Left ventricle myocardium inferior (tissue), 1 donor: Measurements from ENCODE around the gene HDLBP. TPM values are rescaled to one million over a fixed set of nuclear protein-coding genes. Genes with fewer than 3 reads are reported as not detected.

ENCODE experiments used
- DNase-seq: peaks from one replicate; pipeline ENCODE4 v3.0.0-alpha.2; 2020
- H3K27ac ChIP-seq: fragments of 200-600 bp; replicated peaks from 2 replicates; pipeline ENCODE4 v1.8.0; 2021
- H3K27me3 ChIP-seq: fragments of 200-600 bp; 2 replicates; pipeline ENCODE4 v1.8.0; 2021; ENCODE audit warnings: low read depth
- H3K36me3 ChIP-seq: fragments of 200-600 bp; 2 replicates; pipeline ENCODE4 v1.8.0; 2021
- H3K4me1 ChIP-seq: fragments of 200-600 bp; 2 replicates; pipeline ENCODE4 v1.8.0; 2021
- H3K4me3 ChIP-seq: fragments of 200-600 bp; 2 replicates; pipeline ENCODE4 v1.8.0; 2021; ENCODE audit warnings: mild to moderate bottlenecking, moderate library complexity
- H3K9me3 ChIP-seq: fragments of 200-600 bp; replicated peaks from 2 replicates; pipeline ENCODE4 v1.8.0; 2021
- CTCF ChIP-seq: fragments of 200-600 bp; IDR thresholded peaks from 2 replicates; pipeline ENCODE4 v1.8.0; 2021; ENCODE audit warnings: antibody characterized with exemption, mild to moderate bottlenecking, borderline replicate concordance
- intact Hi-C: fragments of 100-400 bp; cut with micrococcal nuclease; formaldehyde crosslinking; loops from one replicate; pipeline ENCODE4 v1.11.0; 2022
- total RNA-seq: library from RNA; stranded (reverse); fragmentation: NEBNext Ultra II Directional; extraction: Animal tissue kit (Norgen Biotek cat#: 25700); gene quantifications from one replicate; pipeline ENCODE4 v1.2.1, GENCODE V29; 2021
- donor health status: DM: no; HTN: yes; CAD: no; lungs with severe emphysema.

Gene HDLBP
- total RNA-seq, 1 donor from 2014 or later: 365 TPM

- no peak for TF ChIP-seq CTCF
- Histone ChIP-seq H3K27me3 (no peaks in the 10 kb centered on the region), H3K9me3 (no peaks in the 10 kb centered on the region), H3K27ac (no peak overlapping the region), H3K36me3 (peaks cover 12% of the 10 kb centered on the region), H3K4me1 (peaks cover 52% of the 10 kb centered on the region), H3K4me3 (no peak overlapping the region)
- no peak for DNase-seq
- intact Hi-C loops: no loop called here
Observed at GRCh38 chr2:241358470-241358869, 43.0 kb upstream of the HDLBP start.

GRCh38 chr2:241357531-241357930 lies 42.1 kb upstream of the HDLBP start:
- Histone ChIP-seq H3K27ac (no peak overlapping the region), H3K27me3 (no peaks in the 10 kb centered on the region), H3K9me3 (no peaks in the 10 kb centered on the region), H3K36me3 (peaks cover 21% of the 10 kb centered on the region), H3K4me1 (peaks cover 44% of the 10 kb centered on the region), H3K4me3 (peak overlapping the region; percentile 96)
- no peak for TF ChIP-seq CTCF
- DNase-seq: no peak
- intact Hi-C loops: no loop called here

GRCh38 chr2:241356871-241357260 lies 41.4 kb upstream of the HDLBP start:
- H3K4me1 ChIP-seq: peaks cover 44% of the 10 kb centered on the region
- peaks cover 28% of the 10 kb centered on the region for H3K36me3 ChIP-seq
- DNase-seq: no peak
- no peaks in the 10 kb centered on the region for H3K27me3 ChIP-seq
- peak overlapping the region; percentile 96 for H3K4me3 ChIP-seq
- intact Hi-C loops: no loop called here
- H3K9me3 ChIP-seq: no peaks in the 10 kb centered on the region
- TF ChIP-seq CTCF: no peak
- peak overlapping the region; percentile 91 for H3K27ac ChIP-seq

- peak; percentile 100 for DNase-seq
- intact Hi-C loops: no loop called here
- no peaks in the 10 kb centered on the region for H3K27me3 ChIP-seq
- no peaks in the 10 kb centered on the region for H3K9me3 ChIP-seq
- H3K4me3 ChIP-seq: peak within 1 kb of the TSS; percentile 96
- peak within 1 kb of the TSS; percentile 91 for H3K27ac ChIP-seq
- peaks cover 44% of the 10 kb centered on the region for H3K4me1 ChIP-seq
- peaks cover 34% of the 10 kb centered on the region for H3K36me3 ChIP-seq
- TF ChIP-seq CTCF: peak; percentile 9
Observed at GRCh38 chr2:241355983-241356870, 40.8 kb upstream of the HDLBP start, which contains the start of gene FARP2. TSS of gene FARP2 (plus strand) at chr2:241356285. CDS start at chr2:241373108, 16,823 bp downstream.

- no peaks in the 10 kb centered on the region for H3K27me3 ChIP-seq
- peaks cover 44% of the 10 kb centered on the region for H3K4me1 ChIP-seq
- H3K27ac ChIP-seq: peak overlapping the region; percentile 78
- DNase-seq: peak; percentile 88
- H3K36me3 ChIP-seq: peaks cover 47% of the 10 kb centered on the region
- no peak for TF ChIP-seq CTCF
- H3K9me3 ChIP-seq: no peaks in the 10 kb centered on the region
- H3K4me3 ChIP-seq: peak overlapping the region; percentile 60
- intact Hi-C loops: no loop called here
Observed at GRCh38 chr2:241354668-241355658, 39.5 kb upstream of the HDLBP start.
